NCI-H1092 treated with DMSO at 0.1 percent for 48 hours (cell line): ENCODE measurements around the gene RFC5.
"Not testable (repeated sequence)": the region's sequence is repeated elsewhere in the genome, so short reads cannot be mapped to it uniquely, and the experiment has no call there.

Experiments
- DNase-seq: peaks from one replicate; lab custom pipeline; 2025; lab: John Stamatoyannopoulos, UW

Gene RFC5

DNA sequence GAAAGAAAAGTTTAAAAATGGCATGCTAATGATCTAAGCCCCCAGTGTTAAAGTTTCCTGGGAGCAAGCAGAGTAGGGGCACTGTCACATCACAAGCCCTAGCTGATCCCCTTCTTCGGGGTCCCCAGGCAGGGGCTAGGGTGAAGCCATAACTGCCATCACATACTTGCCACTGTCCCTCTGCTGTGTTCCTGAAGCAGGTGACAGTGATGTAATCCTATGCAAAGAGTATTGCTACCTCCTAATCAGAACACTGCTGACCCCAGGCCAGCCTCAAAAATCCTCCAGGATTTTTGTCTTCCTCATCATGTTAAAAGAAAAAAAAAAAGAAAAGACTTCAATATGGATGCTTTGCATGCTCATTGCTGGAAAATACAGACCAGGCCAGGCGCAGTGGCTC, 1.2 kb upstream of the RFC5 start:
- DNase-seq = no peak

DNA sequence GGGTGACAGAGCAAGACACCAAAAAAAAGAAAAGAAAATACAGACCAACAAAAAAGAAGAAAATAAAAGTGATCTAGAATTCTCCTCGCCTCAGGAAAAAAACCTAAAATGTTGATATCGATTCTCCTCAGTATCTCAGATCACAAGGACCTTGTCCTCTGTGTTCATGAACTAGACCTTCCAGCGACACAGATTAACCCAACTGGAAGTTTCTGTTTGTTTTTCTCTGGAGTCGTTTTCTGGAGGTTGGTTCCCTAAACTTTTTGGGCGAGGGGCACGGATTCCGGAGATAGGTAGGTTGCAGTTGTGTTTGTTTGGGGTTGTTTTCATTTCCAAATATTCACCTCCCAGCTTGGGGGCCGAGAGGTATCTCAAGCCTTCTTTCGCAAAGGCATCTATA, 559 bp upstream of the RFC5 start:
- DNase-seq = no peak

- no peak for DNase-seq
These were observed 1.4 kb downstream of the RFC5 start for GRCh38 chr12:118017926-118018325.

GRCh38 chr12:118020036-118020435, 3.5 kb downstream of the RFC5 start:
- no peak for DNase-seq

DNA sequence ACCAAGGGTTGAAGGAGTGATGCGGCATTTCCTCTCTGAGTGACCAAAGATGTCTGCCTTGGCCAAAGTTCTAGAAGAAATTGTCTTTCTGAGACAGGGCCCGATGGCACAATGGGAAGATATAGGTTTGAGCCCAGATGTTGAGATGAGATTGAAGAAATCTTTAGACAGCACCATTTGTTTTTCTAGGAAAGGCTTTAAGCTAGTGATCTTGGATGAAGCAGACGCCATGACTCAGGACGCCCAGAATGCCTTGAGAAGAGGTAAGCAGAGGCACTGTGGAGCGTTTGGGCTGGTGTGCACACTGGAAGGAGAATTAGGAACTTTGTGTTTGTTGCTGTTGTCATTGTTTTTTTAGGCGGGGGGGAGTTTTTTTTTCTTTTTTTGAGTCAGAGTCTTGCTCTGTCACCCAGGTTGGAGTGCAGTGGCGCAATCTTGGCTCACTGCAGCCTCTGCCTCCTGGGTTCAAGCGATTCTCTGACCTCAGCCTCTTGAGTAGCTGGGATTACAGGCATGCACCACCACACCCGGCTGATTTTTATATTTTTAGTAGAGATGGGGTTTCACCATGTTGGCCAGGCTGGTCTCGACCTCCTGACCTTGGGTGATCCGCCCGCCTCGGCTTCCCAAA, 5.7 kb downstream of the RFC5 start:
- DNase-seq = not testable (repeated sequence)

DNA sequence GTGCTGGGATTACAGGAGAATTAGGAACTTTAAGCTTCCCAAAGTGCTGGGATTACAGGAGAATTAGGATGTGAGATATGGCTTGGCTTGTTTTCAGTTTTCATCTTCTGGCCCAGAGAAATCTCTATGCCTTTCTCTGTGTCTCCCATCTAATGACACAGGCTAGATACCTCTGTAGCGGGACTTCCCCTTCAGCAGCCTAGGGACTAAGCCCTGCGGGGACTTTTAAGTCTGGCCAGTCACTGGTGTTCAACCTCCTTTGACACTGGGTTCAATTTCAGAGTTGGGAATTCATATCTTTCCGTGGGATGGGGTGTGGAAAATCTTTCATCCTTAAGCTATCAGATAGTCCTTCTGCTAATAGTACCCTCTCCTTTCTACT, 6.2 kb downstream of the RFC5 start:
- no peak for DNase-seq

- DNase-seq = no peak
These were observed 6.9 kb downstream of the RFC5 start for GRCh38 chr12:118023301-118023860.

DNA sequence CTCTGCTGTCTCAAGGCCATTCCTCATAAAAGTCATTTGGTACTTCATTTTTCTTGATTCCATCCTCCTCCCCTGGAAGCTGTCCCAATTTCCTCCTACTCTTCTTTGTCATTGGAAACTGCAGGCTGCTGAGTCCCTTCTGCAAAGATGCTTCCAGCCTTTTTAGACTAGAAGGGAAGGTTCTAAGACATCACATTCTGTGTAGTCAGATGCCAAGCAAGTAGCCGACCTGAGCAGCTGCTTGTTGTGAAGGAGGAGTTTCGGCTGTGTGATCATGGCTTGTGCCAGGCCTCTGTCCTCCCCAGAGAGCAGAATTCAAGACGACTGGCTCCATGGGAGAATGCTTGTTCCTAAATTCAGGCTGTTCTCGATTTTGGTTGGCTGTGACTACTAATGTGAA, 8.7 kb downstream of the RFC5 start:
- DNase-seq = no peak

DNA sequence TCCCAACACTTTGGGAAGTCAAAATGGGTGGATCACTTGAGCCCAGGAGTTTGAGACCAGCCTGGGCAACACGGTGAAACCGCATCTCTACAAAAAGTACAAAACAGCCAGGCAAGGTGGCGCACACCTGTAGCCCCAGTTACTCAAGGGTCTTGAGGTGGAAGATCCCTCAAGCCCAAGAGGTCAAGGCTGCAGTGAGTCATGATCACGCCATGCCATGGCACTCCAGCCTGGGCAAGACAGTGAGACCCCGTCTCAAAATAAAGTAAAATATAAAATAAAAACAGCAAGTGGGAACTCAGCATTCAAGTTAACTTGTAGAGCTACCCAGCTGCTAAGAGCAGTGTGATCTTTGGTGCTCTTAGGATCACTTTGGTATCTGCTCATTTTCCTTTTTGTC, 12.7 kb downstream of the RFC5 start:
- no peak for DNase-seq

- no peak for DNase-seq
These were observed 15.7 kb downstream of the RFC5 start for GRCh38 chr12:118032188-118032587.

DNA sequence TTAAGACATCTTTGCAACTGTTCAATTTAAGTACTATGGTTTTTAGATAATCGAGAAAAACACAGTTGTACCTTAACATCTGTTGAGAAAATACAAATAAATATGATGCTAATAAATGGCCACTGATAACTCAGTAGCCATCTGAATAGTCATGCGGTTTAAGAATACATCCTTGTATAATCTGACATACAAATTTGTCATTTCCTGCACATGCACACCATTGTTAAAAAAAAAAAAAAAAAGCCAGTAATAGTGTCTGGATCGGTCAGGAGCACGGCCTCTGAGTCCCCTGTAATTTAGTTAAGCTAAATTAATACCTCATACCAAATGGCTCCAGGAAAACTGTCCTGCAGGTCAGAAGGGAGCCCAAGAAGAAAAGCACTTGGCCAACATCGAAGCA, 16.8 kb downstream of the RFC5 start:
- no peak for DNase-seq

DNA sequence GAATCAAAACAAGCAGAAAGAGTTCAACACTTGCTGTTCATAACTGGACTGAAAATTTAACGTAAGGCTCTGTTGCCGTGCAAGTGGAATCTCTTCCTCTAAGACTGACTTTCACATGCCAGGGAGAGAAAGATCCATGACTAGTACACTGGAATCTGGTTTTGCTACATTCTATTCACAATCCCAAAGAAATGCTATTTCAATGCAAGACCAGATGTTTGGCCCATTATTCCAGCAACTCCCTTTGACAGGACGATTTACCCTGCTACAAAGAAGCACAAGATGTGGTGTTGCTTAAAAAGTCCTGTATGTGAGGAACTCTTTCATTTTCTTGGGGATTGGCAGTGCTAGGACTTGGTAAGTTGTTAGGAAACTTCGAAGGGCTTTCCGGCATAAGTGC, 17.4 kb downstream of the RFC5 start:
- DNase-seq = no peak

- peak; percentile 7 for DNase-seq
These were observed 18.1 kb downstream of the RFC5 start for GRCh38 chr12:118034429-118035189.

DNA sequence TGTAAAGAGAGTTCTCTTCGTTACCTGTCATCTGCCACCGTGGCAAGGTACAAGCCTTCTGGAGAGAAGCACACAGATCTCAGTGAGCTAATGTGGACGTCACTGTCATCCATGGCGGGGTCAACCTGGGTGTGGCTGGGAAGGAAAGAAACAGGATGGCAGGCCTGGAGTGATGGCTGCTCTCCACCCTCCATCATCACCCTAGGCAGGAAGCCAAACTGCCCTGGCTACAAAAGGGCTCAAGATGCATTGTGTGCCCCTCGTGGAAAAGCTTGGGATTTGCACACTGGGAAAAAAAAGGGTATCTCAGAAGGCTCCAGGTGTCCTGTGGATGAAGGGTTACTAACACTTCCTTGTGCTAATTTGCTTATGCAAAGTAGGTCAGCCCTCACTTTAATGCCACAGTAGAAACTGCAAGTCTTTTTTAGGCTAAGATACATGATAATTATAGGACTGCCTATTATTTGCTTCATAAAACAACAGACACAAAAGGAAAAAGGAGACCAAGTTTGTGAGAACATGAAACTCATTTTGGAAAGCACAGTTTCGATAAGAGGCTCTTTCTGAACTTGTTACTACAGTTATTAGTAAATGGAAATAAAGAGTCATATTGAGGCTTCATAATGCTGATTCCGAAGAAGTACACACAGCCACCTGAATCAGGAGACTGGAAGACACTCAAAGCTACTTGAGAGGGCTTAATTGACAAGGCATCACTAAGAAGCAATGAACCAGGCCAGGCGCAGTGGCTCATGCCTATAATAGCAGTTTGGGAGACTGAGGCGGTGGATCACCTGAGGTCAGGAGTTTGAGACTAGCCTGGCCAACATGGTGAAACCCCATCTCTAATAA, 18.9 kb downstream of the RFC5 start:
- DNase-seq = peak; percentile 30

DNA sequence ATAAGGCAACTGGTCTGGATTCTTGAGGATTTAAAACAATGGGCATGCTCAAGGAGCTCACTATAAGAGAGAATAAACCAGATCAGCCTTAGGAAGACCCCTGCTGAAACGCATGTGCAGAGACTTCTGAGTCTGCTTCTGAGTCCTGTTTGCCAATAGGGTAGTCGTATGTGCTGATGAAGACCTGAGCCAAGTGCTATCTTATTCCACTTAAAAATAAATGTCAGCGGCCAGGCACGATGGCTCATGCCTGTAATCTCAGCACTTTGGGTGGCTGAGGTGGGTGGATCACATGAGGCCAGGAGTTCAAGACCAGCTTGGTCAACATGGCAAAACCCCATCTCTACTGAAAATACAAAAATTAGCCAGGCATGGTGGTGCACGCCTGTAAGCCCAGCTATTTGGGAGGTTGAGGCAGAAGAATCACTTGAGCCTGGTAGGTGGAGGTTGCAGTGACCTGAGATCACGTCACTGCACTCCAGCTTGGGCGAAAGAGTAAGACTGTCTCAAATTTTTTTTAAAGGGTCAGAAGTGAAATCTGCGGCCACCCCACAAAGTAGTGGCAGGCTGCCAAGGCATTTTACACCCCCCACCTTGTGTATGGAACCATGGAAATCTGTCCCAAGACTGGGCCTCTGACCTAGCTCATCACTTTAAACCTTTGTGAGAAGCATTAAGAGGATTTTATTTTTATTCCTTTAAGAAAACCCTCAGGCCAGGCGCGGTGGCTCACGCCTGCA, 20.3 kb downstream of the RFC5 start:
- DNase-seq = no peak

GRCh38 chr12:118038137-118038536, 21.6 kb downstream of the RFC5 start:
- DNase-seq = peak; percentile 64

- no peak for DNase-seq
These were observed 25.6 kb downstream of the RFC5 start for GRCh38 chr12:118042091-118042490.

- no peak for DNase-seq
These were observed 27.6 kb downstream of the RFC5 start for GRCh38 chr12:118044075-118044474.

GRCh38 chr12:118044577-118044976, 28.1 kb downstream of the RFC5 start:
- DNase-seq = no peak

DNA sequence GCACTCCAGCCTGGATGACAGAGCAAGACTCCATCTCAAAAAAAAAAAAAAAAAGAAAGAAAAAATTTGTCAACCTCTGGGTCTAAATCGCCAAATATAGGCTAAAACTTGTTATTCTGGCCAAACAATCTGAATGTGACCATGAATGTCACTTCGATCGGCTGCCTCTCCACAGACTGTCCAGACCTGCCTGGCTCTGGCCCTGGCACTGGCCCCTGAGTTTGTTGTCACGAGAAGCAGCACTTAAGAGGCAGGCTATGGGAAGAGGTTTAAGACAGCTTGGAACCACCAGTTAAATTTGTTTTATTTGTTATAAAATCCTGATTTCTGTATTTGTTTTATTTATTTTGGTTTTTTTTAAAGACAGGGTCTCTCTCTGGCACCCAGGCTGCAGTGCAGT, 29.9 kb downstream of the RFC5 start:
- no peak for DNase-seq

DNA sequence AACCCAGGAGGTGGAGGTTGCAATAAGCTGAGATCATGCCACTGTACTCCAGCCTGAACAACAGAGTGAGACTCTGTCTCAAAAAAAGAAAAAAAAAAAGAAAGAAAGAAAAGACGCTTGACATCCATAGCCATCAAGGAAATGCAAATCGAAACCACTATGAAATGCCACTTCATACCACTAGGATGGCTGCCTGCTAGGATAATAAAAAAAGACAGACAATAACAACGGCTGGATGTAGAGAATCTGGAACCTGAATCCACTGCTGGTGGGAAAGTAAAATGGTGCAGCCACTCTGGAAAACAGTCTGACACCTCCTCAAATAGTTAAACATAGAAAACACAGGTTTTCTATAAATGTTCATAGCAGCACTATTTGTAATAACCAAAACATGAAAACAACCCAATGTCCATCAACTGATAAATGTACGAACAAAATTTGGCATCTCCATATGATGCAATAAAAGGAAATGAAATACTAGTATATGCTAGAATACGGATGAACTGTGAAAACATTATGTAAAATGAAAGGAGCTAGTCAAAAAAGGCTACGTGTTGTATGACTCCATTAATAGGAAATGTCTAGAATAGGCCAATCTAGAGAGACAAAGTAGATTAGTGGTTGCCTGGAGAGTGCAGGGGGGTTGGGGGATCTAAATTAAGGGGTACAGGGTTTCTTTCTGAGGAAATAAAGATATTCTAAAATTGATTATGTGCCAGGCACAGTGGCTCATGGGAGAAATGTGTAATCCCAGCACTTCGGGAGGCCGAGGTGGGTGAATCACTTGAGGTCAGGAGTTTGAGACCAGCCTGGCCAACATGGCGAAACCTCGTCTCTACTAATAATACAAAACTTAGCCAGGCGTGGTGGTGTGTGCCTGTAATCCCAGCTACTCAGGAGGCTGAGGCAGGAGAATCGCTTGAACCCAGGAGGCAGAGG, 34.7 kb downstream of the RFC5 start:
- DNase-seq = no peak
